B cell (primary cell): ENCODE results near the gene AGBL3.

Experiments used
- EZH2 ChIP-seq: IDR thresholded peaks from 2 replicates; pipeline ENCODE4 v1.6.1; 2012; ENCODE audit warnings: borderline replicate concordance, low read depth, mild to moderate bottlenecking, moderate library complexity, low read length; ENCODE audit not compliant: insufficient read depth, poor library complexity, severe bottlenecking
- TF ChIP-seq, protein P1 (sequence below): fragments of 200-600 bp; IDR thresholded peaks from one replicate; pipeline ENCODE4 v1.8.0; 2022; ENCODE audit warnings: antibody characterized with exemption, mild to moderate bottlenecking

- no peak for TF ChIP-seq EZH2
- TF ChIP-seq, protein P1, sequence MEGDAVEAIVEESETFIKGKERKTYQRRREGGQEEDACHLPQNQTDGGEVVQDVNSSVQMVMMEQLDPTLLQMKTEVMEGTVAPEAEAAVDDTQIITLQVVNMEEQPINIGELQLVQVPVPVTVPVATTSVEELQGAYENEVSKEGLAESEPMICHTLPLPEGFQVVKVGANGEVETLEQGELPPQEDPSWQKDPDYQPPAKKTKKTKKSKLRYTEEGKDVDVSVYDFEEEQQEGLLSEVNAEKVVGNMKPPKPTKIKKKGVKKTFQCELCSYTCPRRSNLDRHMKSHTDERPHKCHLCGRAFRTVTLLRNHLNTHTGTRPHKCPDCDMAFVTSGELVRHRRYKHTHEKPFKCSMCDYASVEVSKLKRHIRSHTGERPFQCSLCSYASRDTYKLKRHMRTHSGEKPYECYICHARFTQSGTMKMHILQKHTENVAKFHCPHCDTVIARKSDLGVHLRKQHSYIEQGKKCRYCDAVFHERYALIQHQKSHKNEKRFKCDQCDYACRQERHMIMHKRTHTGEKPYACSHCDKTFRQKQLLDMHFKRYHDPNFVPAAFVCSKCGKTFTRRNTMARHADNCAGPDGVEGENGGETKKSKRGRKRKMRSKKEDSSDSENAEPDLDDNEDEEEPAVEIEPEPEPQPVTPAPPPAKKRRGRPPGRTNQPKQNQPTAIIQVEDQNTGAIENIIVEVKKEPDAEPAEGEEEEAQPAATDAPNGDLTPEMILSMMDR: no peak
These were observed 88.2 kb downstream of the AGBL3 start for GRCh38 chr7:135074531-135074930.
